Measurements from ENCODE around the gene TSPEAR.

TSPEAR gene

DNA sequence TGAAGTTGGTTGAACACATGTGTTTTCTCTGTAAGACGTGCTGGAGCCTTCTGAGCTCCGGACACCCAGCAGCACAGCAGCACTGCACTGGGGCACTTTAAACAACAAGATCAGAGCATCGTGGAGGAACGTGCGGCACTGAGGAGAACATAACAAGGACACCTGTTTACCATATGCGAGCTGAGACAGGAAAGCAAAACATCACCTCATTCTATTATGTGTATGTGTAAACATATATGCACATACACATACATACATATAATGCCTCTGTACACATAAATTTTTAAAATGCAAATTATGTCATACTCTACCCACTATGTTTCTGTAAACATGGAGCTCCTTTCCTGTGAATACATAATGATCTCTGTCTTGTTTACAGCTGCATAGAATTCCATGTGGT, 115.8 kb downstream of the TSPEAR start:
- Histone ChIP-seq H3K4me1 (ENCODE audit: insufficient read depth, low read length, severe bottlenecking) (no peaks in the 10 kb centered on the region), H3K9me2 (ENCODE audit: low read depth, low read length) (no peaks in the 10 kb centered on the region), H3K4me3 (ENCODE audit: low read depth, low read length, poor library complexity, severe bottlenecking) (no peak overlapping the region), H4K20me1 (ENCODE audit: insufficient read depth, low read length) (no peaks in the 10 kb centered on the region), H2AFZ (ENCODE audit: low read length) (no peak overlapping the region), H3K79me2 (ENCODE audit: insufficient read depth, low read length) (no peaks in the 10 kb centered on the region), H3K27ac (ENCODE audit: low read depth, low read length, poor library complexity, severe bottlenecking) (no peak overlapping the region), H3K9me3 (ENCODE audit: low read length) (no peaks in the 10 kb centered on the region), H3K27me3 (ENCODE audit: insufficient read depth, low read length) (no peaks in the 10 kb centered on the region), H3F3A (ENCODE audit: insufficient read depth, low read length) (no peaks in the 10 kb centered on the region), H3K36me3 (ENCODE audit: insufficient read depth, low read length) (no peaks in the 10 kb centered on the region), H3K4me2 (ENCODE audit: low read length) (no peak overlapping the region), H3K9ac (ENCODE audit: low read length) (no peak overlapping the region)
- TF ChIP-seq CTCF (IDR thresholded peaks at IDR 0.05; ENCODE audit: low read length), result no peak
- TF ChIP-seq EZH2 (IDR thresholded peaks at IDR 0.05; ENCODE audit: borderline replicate concordance, low read length), result no peak

DNA sequence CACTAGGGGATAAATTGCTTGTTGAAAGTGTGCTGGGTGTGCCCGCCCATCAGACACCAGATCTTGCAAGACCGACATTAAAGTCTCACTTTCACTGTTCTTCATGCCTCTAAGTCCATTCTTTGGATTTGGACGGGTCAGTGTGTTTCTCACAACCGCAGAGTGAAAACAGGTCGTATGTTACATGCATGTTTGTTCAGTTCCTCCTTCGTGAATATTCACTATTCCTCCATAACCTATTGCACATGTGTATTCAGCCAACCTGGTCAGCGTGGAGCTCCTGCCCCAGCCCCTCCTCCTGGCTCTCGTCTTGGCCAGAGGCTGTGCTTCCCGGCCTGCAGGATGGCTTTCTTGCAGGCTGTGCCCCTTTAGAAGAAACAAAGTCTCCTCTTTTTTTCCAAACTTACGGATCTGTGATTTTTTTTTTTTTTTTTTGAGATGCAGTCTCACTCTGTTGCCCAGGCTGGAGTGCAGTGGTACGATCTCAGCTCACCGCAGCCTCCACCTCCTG, 116.9 kb downstream of the TSPEAR start:
- no peaks in the 10 kb centered on the region for H3K36me3 ChIP-seq (ENCODE audit: insufficient read depth, low read length)
- H3K27me3 ChIP-seq (ENCODE audit: insufficient read depth, low read length), result no peaks in the 10 kb centered on the region
- H3K9me2 ChIP-seq (ENCODE audit: low read depth, low read length), result no peaks in the 10 kb centered on the region
- no peak for TF ChIP-seq CTCF (IDR thresholded peaks at IDR 0.05; ENCODE audit: low read length)
- no peak for TF ChIP-seq EZH2 (IDR thresholded peaks at IDR 0.05; ENCODE audit: borderline replicate concordance, low read length)
- H4K20me1 ChIP-seq (ENCODE audit: insufficient read depth, low read length), result no peaks in the 10 kb centered on the region
- no peak overlapping the region for H3K4me3 ChIP-seq (ENCODE audit: low read depth, low read length, poor library complexity, severe bottlenecking)
- H3K9ac ChIP-seq (ENCODE audit: low read length), result no peak overlapping the region
- no peak overlapping the region for H2AFZ ChIP-seq (ENCODE audit: low read length)
- no peaks in the 10 kb centered on the region for H3K9me3 ChIP-seq (ENCODE audit: low read length)
- no peaks in the 10 kb centered on the region for H3K79me2 ChIP-seq (ENCODE audit: insufficient read depth, low read length)
- no peaks in the 10 kb centered on the region for H3F3A ChIP-seq (ENCODE audit: insufficient read depth, low read length)
- H3K4me2 ChIP-seq (ENCODE audit: low read length), result no peak overlapping the region
- no peaks in the 10 kb centered on the region for H3K4me1 ChIP-seq (ENCODE audit: insufficient read depth, low read length, severe bottlenecking)
- H3K27ac ChIP-seq (ENCODE audit: low read depth, low read length, poor library complexity, severe bottlenecking), result no peak overlapping the region

DNA sequence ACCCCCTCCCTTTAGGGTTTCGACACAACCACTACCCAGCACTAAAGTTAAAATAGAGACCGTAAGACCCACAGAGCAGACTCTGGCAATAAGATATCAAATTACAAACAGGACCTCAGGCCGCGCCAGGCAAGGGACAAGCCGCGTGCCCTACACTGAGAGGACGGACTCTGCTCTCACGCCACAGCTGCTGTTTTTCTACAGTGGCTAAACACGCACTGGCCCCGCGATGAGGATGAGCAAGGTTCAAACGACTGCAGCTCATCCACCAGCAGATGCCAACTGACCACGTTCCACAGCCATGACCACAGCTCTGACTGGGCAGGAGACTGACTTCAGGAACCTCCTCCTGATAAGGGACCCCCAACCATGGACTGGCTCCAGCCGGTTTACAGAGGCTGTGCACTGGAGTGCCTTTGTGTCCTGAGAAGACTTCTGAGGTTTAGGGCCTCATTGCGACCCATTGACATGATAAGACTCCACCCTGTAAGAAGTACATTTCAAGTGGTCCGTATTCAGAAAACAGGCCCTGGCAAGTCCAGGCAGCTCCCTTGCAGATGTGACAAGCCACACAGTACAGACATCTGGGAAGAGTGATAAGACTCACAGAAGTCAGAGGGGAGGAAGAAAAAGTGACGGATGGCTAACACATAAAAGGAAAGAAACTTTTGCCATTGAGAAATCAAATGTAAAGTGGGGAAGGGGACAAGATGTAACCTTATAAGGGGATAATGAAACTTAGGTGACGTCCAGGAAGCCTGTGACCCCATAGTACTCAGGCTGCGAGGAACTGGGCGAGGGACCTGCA, 117.6 kb downstream of the TSPEAR start:
- Histone ChIP-seq H3K9me2 (ENCODE audit: low read depth, low read length) (no peaks in the 10 kb centered on the region), H3K79me2 (ENCODE audit: insufficient read depth, low read length) (no peaks in the 10 kb centered on the region), H3K36me3 (ENCODE audit: insufficient read depth, low read length) (no peaks in the 10 kb centered on the region), H3K9me3 (ENCODE audit: low read length) (no peaks in the 10 kb centered on the region), H4K20me1 (ENCODE audit: insufficient read depth, low read length) (no peaks in the 10 kb centered on the region), H3K4me1 (ENCODE audit: insufficient read depth, low read length, severe bottlenecking) (no peaks in the 10 kb centered on the region), H2AFZ (ENCODE audit: low read length) (no peak overlapping the region), H3K4me3 (ENCODE audit: low read depth, low read length, poor library complexity, severe bottlenecking) (no peak overlapping the region), H3F3A (ENCODE audit: insufficient read depth, low read length) (no peaks in the 10 kb centered on the region), H3K9ac (ENCODE audit: low read length) (no peak overlapping the region), H3K27ac (ENCODE audit: low read depth, low read length, poor library complexity, severe bottlenecking) (no peak overlapping the region), H3K27me3 (ENCODE audit: insufficient read depth, low read length) (no peaks in the 10 kb centered on the region), H3K4me2 (ENCODE audit: low read length) (no peak overlapping the region)
- TF ChIP-seq CTCF (IDR thresholded peaks at IDR 0.05; ENCODE audit: low read length), result no peak
- TF ChIP-seq EZH2 (IDR thresholded peaks at IDR 0.05; ENCODE audit: borderline replicate concordance, low read length), result no peak
